Loucy (cell line): ENCODE measurements around the gene CHL1.

Source experiments
- CTCF ChIP-seq: fragments of 200-600 bp; sonication (generic); conservative IDR thresholded peaks from 2 replicates; pipeline ENCODE4 v1.5.1; 2014; ENCODE audit warnings: mild to moderate bottlenecking, antibody characterized with exemption, low read length
- EZH2phosphoT487 ChIP-seq: fragments of 200-600 bp; IDR thresholded peaks from 2 replicates; pipeline ENCODE4 v1.6.1; 2018; ENCODE audit warnings: antibody characterized with exemption, mild to moderate bottlenecking, moderate library complexity, borderline replicate concordance

GRCh38 chr3:449711-450110 is 253.1 kb downstream of the CHL1 start:
- TF ChIP-seq CTCF (no peak), EZH2phosphoT487 (no peak)
